GM21825 (cell line): ENCODE measurements around the gene SLC1A7.
"Not testable (repeated sequence)": the region's sequence is repeated elsewhere in the genome, so short reads cannot be mapped to it uniquely, and the experiment has no call there.

Source experiments
- ATAC-seq: cut with Tn5 transposase; IDR thresholded peaks from one replicate; pipeline ENCODE4 v1.9.1; 2021; ENCODE audit warnings: mild to moderate bottlenecking, moderate library complexity; ENCODE audit not compliant: unreplicated experiment

The SLC1A7 gene

DNA sequence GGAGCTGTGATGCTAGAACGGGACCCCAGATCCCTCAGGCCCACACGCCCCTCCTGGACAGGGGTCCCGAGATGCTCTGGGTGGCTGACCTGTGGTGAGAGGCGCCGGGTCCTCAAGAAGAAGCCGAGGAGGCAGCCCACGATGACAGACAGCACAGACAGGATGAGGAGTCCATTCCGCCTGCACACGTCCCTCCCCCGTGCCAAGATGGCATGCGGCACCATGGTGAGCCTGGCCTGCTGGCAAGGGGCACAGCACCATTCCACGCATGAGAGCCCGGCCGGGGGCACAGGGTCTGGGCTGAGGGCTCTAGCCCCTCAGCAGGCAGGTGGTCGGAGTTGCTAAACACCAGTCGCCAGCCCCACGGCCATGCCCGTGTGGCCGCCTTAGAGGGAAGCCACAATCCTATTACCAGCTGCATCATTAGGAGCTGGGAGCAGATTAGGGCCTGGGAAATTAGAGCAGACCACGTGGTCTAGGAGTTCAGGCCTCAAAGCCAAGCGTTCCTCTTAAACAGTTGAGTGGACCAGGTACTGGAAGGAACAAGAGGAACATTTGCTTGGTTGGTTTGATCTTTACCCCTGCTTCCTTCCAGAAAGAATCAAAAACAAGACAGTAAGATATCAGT lies at the start of gene SLC1A7:
SLC1A7 (minus strand) TSS at position 413 of the 628 bp plus-strand sequence; CDS start at position 224, 189 bp downstream.
- no peak for ATAC-seq

DNA sequence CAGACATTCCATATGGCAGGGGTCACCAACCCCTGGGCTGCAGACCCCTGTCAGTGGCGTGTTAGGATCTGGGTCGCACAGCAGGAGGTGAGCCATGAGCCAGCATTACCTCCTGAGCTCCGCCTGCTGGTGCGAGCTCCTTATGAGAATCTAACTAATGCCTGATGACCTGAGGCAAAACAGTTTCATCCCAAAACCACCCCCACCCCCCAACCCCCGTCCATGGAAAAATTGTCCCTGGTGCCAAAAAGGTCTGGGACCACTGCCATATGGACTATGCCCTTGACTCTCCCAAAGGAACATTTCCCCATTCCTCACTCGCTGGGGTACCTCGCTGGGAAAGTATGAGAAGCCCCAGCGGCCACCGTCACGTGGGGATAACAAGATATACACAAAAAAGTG lies 47.8 kb upstream of the SLC1A7 start:
- ATAC-seq, result no peak

DNA sequence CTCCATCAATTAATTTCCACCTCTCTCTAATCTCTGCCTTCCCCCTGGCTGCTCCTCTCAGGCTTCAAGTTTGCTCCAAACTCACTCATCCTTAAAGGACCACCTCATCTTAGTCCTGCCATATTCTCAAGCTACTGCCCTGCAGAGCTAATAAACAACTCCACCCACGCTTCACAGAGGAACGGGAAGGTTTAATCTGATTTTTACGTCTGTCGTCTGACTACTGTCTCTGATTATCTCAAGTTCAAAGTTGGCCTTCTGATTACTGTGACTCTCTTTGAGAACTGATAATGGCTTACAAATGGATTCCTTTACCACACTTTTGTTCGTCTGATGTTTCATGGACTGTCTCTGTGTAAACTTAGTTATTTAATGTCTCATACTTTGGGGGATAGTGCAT lies 46.6 kb upstream of the SLC1A7 start:
- no peak for ATAC-seq

DNA sequence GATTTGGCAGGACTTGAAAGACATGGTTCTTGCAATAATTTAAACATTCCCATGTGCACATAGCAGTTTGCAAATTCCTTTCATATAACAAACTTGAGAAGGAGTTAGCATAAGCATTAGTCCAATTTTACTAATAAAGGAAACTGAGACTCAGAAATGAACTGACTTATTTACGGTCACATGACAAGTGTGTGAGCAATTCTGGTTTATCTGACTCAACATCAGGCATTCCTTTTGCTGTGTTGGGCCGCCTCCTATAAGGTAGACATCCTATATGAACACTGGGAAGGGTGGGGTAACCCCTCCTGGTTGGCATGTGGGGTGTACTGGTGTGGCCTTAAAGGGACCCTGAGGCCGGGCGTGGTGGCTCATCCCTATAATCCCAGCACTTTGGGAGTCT lies 45.7 kb upstream of the SLC1A7 start:
- ATAC-seq, result no peak

DNA sequence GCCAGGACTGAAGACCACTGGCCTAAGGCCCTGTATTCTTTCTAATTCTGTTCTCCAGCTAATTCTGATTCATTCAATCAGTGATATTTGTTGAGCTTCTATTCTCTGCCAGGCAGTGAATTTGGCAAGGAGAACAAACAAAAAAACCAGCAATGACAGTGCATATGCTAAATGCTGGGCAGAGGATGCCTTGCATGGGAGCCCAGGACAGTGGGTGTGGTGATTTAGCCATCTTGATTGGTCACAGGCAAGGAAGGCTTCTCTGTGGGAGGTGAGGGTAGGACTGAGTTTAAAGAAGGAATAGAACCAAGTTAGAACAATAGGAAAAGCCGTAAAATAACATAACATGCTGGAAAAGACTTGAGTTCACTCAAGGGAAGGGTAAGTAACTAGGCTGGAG lies 45.0 kb upstream of the SLC1A7 start:
- no peak for ATAC-seq

DNA sequence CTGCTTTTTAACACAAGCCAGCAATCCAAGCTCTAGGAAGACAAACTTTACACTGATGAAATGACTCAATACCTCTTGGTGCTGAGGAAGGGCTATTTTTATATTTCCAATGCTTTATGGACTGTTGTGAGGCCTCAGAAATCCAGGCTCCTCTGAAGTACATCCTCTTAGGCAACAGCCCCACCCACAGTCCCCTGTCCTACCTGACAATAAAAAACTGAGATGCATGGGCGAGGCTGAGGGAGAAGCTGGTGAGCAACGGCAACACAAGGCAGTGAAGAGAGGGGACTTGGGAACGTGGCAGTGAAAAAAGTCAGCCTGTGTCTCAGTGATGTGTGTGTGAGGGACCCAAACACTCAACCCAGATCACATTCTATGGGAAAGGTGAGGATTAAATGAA lies 44.1 kb upstream of the SLC1A7 start:
- no peak for ATAC-seq

DNA sequence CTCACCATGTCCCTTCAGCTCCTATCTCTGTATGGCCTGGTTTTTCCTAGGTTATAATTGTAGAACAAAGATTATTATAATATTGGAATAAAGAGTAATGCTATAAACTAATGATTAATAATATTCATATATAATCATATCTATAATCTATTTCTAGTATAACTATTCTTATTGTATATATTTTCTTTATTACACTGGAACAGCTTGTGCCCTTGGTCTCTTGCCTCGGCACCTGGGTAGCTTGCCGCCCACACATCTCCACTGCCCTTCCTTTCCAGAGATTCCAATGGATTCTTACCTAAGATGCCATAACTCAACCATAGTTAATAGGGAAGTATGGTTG lies 43.5 kb upstream of the SLC1A7 start:
- ATAC-seq, result not testable (repeated sequence)

DNA sequence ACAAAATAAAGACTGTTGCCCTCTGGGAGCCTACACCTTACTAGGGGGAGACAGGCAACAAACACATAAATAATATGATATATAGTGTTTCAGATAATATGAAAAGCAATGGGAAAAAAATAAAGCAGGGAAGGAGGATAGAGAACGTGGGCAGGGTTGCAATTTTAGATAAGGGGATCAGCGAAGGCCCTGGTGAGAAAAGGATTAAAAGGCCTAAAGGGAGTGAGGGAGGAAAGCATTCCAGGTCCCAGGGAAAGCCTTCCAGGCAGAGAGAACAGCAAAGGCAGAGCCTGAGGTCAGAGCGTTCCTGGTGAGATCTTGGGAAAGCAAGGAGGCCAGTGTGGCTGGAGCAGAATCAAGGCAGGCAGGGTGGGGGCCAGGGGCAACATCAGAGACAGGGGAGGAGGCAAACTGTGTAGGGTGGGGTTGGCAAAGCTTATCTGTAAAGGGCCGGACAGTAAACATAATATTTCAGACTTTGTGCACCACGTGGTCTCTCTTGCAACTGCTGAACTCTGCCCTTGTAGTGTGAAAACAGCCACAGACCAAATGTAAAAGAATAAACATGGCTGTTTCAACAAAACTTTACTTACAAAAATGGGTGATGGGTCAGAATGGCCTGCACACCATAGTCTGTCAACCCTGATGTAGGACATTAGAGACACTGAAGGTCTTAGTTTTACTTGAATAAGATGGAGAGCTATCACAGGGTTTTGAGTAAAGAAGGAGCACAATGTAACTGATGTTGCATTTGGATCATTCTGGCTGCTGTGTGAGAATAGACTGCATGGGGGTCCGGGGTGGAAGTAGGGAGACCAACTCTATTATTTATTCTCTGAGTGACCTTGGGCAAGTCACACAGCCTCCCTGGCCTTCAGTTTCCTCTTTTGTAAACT lies 40.9 kb upstream of the SLC1A7 start:
- no peak for ATAC-seq

DNA sequence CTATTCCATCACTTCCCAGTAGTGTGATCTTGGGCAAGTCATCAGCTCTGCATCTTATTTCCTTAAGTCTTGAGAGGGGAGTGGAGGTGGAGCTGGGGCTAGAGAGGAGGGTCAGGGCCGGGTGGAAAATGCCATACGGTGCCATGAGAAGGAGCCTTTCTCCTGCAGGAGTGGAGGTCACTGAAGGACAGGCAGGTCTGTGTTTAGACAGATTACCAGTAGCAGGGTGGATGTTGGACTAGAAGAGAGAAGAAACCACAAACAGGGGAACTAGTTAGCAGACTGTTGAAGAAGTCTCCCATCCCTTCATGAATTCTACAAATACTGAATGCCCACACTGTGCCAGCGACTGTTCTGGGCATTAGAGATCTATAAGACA lies 40.3 kb upstream of the SLC1A7 start:
- no peak for ATAC-seq

DNA sequence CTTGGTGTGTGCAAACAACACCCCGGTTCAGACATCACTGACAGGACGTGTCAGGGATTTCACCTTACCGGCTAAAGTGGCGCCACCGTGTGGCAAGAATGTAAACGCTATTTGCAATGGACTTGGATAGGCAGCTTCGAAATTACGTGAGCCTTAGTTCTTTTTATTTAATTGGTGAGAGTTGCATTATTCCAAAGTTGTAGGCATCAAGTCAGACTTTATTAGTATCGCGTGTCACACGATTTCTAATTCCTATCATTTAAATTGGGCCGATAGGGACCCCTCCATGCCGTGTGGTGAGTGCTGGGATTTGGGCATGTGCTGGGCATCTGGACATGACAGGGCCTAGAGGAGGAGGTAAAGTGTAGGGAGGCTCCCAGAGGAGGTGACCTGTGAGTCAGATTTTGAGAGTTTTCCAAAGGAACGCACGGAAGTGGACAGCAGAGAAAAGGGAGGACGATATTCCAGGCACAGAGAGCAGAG lies 39.7 kb upstream of the SLC1A7 start:
- no peak for ATAC-seq

DNA sequence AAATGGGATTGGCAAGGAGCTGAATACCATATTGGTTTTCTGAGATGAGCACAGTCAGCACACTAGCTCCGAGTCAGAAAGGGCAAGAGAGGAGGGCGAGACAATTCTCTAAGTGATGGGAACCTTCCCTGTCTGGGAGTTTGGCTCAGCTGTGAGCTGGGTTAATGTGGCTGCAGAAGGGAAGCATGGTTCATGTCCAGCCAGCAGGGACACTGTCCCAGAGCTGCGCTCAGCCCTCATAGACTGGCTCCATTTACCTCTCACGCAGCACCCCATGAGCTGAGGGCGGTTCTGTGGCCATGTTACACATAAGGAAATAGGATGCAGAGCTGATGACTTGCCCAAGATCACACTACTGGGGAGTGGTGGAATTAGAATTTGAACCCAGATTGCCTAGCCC lies 38.5 kb upstream of the SLC1A7 start:
- no peak for ATAC-seq

DNA sequence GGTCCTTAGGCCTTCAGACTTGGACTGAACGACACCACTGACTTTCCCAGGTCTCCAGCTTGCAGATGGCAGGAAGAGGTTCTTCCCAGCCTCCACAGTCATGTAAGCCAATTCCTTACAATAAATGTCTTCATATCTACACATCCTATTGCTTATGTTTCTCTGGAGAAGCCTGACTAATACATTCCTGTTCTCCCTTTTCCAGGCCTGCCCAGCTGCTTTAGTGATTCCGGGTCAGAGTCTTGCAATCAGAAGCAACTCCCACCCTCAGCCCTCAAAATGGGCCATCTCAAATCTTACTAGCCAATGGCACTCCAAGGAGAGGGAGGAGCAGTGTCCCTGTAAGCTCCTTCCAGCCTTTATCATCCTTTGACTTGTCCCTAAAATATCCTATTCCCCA lies 37.8 kb upstream of the SLC1A7 start:
- no peak for ATAC-seq

DNA sequence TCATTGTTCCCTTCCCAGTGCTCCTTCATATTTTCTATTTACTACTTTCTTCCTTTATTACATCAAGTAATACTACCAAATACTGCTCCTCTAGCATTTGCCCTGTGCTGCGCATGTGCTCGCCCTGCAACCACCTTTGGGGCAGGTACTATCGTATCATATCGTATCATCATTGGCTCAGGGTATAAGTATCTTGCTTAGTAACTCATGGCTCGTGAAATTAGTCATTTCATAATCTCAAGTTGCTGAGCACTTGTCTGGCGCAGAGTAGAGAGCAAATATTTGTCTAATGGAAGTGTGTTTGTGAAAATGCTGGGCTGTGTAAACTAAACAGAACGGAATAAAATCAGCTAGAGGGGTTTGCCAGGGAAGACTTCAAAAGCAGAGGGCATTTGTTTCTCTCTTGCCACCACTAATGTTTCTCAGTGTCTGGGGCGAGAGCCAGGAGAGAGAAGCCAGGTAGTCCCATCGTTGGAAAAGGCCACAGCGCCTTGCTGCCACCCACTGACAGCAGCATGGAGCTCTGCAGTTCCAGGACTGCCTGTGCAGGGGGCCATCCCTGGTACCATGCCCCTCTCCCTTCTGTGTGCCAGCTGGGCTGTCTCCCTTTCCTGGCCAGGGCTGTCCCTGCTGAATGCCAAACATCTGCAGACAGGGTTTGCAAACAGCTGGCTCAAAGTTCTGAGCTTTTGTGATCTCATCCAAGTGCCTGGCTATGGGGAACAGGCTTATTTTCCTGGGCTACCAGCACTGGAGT lies 34.2 kb upstream of the SLC1A7 start:
- no peak for ATAC-seq

DNA sequence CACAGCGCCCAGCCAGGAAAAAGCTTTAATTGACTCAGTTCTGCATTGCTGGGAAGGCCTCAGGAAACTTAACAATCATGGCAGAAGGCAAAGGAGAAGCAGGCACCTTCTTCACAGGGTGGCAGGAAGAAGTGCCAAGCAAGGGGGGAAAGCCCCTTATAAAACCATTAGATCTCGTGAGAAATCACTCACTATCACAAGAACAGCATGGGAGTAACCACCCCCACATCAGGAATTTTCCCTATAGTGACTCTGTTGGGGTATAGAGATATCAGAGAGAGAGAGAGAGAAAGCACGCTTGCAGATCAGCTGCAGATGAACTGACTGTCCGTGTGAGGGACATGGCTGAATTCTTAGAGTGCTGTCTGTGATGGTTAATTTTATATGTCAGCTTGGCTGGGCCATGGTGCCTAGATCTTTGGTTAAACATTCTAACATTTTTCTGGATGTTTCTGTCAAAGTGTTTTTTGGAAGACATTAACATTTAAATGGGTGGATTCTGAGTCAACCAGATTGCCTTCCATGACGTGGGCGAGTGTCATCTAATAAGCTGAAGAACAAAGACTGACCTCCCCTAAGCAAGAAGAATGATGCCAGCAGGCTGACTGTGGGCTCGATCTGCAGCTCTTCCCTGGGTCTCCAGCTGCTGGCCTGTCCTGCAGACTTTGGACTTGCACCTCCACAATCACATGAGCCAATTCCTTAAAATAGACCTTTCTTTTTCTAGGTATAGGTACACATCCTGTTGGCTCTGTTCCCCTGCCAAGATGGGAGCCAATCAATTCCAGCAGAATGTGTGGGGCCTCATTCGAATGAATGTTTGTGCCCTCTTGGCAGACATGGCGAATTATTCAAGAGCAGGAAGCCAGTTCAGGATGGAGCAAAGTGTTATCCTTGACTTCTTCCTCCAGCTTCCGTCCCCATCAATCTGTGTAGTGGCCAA lies 32.8 kb upstream of the SLC1A7 start:
- no peak for ATAC-seq

DNA sequence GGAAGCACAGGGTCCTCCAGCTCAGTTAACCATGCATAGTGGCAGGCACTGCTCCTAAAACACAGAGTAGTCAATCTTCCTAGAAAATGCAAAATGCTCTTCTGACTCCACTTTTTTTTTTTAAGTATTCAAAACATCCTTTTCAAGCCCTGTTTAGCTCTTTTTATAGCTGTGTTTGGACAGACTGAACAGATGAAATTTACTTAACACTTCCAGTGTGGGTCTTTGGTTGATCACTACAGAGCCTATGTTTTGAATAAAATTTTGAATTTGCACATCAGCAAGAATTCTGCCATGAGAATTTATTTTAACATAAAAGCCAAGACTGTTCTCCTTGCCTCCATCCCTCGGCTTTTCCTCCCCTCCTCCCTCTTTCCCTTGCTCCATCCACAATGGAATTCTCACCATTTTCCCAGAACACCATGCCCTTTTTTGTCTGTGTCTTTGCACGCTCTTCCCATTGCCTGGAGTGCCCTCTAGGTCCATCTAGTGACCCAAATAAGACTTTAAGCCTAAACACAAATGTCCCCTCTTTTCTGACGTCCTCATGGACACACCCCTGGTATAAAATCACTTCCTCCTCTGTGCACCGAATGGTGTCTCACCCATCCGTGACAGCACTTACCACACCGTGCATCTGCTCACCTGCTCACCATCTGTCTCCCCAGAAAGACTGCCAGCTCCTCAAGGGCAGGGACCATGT lies 30.1 kb upstream of the SLC1A7 start:
- no peak for ATAC-seq

DNA sequence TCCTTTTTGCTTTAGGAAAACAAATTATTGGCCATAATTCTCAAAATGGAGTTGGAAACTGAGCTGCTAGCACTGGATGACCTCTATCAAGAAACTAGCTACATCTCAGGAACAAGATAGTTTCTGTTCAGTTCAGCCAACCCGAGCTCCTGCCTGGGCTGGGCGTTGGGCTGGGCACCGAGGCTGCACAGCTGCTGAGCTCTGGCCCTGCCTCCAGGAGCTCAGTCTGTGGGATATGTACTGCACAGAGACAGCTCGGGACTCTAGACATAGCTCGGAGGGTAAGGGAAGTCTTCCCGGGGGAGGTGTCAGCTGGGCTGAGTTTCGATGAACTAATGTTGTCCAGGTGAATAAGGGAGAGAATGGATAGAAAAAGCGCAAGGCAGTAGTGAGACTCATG lies 24.5 kb upstream of the SLC1A7 start:
- ATAC-seq, result no peak

DNA sequence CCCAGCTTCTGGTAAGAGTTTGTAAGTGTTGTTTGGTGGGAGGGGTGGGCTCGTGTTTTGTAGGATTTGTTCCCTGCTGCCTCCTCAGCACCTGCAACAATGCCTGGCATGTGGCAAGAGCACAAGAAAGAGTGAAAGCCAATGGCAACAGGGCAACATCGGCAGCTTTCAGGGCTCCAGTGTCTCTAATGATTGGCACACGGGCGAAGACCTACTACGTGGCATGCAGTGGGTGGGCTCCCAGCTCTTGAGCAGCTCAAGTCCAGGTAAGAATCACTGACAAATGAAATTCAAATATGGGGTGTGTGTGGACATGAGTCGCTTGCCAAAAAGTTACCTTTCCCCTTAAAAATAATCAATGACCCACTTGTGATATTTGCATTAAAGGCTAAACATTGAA lies 23.9 kb upstream of the SLC1A7 start:
- ATAC-seq, result no peak

DNA sequence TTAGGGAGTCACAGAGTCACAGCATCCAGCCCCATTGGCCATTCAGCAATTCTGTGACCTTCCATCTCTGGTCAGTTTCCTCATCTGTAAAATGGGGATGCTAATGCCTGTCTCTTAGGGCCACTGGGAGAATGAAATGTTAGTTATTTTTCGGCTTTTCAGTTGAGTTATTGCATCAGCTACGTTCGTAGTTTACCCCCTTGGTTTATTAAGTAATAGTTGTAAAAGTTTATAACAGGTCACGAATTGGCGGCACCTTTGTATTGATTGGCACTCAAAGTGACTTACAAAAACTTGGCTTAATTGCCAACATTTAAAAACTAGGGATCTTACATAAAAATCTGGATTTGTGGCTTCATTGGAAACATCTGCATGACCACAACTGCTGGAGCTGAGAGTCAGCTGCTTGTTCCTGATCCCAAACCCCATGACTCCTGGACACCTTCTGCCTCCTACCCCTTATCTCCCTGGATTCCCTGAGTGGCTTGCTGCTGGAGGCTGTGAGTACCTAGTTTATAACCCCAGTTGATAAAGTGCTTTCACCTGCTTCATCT lies 23.0 kb upstream of the SLC1A7 start:
- no peak for ATAC-seq

DNA sequence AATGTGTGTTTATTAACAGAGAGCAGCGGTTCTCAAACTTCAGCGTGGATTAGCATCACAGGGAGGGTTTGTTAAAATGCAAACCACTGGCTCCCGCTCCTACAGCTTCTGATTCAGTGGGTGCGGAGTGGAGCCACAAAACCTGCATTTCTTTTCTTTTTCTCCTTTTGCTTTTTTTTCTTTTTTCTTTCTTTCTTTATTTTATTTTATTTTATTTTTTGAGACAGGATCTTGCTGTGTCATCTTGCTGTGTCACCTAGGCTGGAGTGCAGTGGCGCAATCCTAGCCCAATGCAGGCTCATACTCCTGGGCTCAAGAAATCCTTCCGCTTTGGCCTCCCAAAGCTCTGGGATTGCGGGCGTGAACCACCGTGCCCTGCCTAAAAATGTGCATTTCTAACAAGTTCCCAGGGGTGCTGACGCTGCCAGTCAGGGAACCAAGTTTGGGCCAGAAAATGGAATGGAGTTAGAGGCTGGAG lies 20.9 kb upstream of the SLC1A7 start:
- ATAC-seq, result no peak

DNA sequence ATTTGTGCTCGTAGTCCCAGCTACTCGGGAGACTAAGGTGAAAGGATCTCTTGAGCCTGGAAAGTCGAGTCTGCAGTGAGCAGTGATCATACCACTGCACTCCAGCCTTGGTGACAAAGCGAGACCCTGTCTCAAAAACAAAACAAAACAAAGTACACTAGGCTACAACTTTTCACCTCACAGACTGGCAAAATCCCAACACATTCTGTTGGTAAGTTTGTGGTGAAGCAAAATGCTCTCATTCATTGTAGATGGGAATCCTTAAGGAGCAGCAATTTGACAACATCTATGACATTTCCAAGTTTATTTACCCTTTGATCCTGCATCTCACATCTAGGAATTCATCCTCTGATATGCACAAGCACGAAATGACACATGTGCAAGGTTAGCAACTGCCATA lies 20.2 kb upstream of the SLC1A7 start:
- ATAC-seq, result no peak
